Stomach (tissue), 4 donors: ENCODE data around the gene ERI2.

ENCODE experiments used
- CTCF ChIP-seq, 7 experiments: fragments of 450-650 bp in 4 of 7; fragments of 200-600 bp in 3 of 7; sonication (generic) in 3 of 7; IDR thresholded peaks; one replicate each; pipeline ENCODE4 v1.5.1; 2016 to 2019; ENCODE audit warnings: antibody characterized with exemption in 7 of 7, control low read depth in 2 of 7, mild to moderate bottlenecking in 1 of 7
- EP300 ChIP-seq: sonication (generic); formaldehyde crosslinking; IDR thresholded peaks from one replicate; pipeline ENCODE4 v1.6.1; 2017; ENCODE audit warnings: antibody characterized with exemption
- POLR2A ChIP-seq, 4 donors: fragments of 450-650 bp; IDR thresholded peaks; one replicate each; pipeline ENCODE4 v1.6.1; 2016; ENCODE audit warnings: antibody characterized with exemption in 4 of 4, control low read depth in 2 of 4, mild to moderate bottlenecking in 1 of 4, moderate library complexity in 1 of 4

GRCh38 chr16:20763461-20764232, 42.6 kb downstream of the ERI2 start, which contains the start of gene ACSM3:
- no peak for TF ChIP-seq POLR2A (IDR thresholded peaks at IDR 0.05)
- no peak for TF ChIP-seq CTCF (IDR thresholded peaks at IDR 0.05)
- TF ChIP-seq EP300, result no peak
